HUES48 (cell line): ENCODE measurements around the gene ARFGEF3.
"Not testable (repeated sequence)": the region's sequence is repeated elsewhere in the genome, so short reads cannot be mapped to it uniquely, and the experiment has no call there.

Experiments
- H3K27ac ChIP-seq: one replicate; pipeline ENCODE4 v1.7.0; 2013; ENCODE audit warnings: low read depth, low read length, inconsistent platforms
- H3K27me3 ChIP-seq: 2 replicates; pipeline ENCODE4 v1.6.1; 2013; ENCODE audit warnings: mild to moderate bottlenecking, low read length; ENCODE audit not compliant: control insufficient read depth, insufficient read depth
- H3K36me3 ChIP-seq: 2 replicates; pipeline ENCODE4 v1.6.1; 2013; ENCODE audit warnings: low read length; ENCODE audit not compliant: control insufficient read depth, insufficient read depth
- H3K4me1 ChIP-seq: 2 replicates; pipeline ENCODE4 v1.6.1; 2013; ENCODE audit warnings: mild to moderate bottlenecking, low read length; ENCODE audit not compliant: control insufficient read depth, insufficient read depth
- H3K4me3 ChIP-seq: 2 replicates; pipeline ENCODE4 v1.5.1; 2013; ENCODE audit warnings: mild to moderate bottlenecking, low read depth, low read length
- H3K9ac ChIP-seq: 2 replicates; pipeline ENCODE4 v1.6.1; 2013; ENCODE audit warnings: mild to moderate bottlenecking, low read depth, low read length, moderate library complexity
- H3K9me3 ChIP-seq: 2 replicates; pipeline ENCODE4 v1.6.1; 2013; ENCODE audit warnings: low read length; ENCODE audit not compliant: control insufficient read depth, insufficient read depth

The ARFGEF3 gene, protein sequence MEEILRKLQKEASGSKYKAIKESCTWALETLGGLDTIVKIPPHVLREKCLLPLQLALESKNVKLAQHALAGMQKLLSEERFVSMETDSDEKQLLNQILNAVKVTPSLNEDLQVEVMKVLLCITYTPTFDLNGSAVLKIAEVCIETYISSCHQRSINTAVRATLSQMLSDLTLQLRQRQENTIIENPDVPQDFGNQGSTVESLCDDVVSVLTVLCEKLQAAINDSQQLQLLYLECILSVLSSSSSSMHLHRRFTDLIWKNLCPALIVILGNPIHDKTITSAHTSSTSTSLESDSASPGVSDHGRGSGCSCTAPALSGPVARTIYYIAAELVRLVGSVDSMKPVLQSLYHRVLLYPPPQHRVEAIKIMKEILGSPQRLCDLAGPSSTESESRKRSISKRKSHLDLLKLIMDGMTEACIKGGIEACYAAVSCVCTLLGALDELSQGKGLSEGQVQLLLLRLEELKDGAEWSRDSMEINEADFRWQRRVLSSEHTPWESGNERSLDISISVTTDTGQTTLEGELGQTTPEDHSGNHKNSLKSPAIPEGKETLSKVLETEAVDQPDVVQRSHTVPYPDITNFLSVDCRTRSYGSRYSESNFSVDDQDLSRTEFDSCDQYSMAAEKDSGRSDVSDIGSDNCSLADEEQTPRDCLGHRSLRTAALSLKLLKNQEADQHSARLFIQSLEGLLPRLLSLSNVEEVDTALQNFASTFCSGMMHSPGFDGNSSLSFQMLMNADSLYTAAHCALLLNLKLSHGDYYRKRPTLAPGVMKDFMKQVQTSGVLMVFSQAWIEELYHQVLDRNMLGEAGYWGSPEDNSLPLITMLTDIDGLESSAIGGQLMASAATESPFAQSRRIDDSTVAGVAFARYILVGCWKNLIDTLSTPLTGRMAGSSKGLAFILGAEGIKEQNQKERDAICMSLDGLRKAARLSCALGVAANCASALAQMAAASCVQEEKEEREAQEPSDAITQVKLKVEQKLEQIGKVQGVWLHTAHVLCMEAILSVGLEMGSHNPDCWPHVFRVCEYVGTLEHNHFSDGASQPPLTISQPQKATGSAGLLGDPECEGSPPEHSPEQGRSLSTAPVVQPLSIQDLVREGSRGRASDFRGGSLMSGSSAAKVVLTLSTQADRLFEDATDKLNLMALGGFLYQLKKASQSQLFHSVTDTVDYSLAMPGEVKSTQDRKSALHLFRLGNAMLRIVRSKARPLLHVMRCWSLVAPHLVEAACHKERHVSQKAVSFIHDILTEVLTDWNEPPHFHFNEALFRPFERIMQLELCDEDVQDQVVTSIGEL (N-terminal part only)

DNA sequence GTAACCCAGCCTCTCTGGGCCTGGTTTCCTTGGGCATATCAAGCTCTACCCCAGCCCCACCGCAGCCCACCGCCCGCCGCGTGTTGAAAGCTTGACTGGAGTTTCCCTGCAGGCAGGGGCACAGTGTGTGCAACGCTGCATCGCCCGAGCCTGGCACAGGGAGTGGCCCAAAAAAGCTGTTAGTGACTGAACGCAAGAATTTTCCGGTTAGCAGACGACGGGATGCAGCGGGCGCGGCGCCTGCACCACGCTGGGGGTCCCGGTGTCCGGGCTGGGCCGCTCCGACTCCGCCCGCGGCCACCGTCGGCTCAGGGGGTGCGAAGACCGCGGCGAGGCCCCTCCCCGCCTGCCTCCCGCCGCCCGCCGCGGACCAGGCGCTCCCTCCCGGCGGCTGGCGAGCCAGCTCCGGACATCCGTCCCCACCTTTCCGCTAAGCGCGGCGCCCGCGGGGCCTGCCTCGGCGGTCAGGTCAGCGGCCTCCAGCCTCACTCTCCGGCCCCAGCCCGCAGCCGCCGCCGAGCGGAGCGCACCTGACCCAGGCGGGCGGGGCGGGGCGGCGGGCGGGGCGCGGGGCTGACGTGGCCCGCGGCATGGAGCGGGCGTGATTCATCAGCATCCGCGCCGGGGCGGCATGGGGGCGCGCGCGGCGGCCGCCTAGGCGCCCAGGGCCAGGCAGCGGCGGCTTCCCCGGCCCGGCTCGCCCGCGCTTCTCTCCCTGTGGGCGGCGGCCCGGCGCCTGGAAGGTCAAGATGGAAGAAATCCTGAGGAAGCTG lies at the start of gene ARFGEF3:
Gene ARFGEF3, plus strand, starts transcription at position 602 of the 773 bp plus-strand sequence. Its CDS starts 148 bp downstream, at position 750.
- Histone ChIP-seq H3K27me3 (peaks cover 29% of the 10 kb centered on the region), H3K4me3 (peak within 1 kb of the TSS; percentile 94), H3K9ac (peak within 1 kb of the TSS; percentile 66), H3K4me1 (peaks cover 21% of the 10 kb centered on the region), H3K36me3 (no peaks in the 10 kb centered on the region), H3K9me3 (no peaks in the 10 kb centered on the region), H3K27ac (no peak within 1 kb of the TSS)

DNA sequence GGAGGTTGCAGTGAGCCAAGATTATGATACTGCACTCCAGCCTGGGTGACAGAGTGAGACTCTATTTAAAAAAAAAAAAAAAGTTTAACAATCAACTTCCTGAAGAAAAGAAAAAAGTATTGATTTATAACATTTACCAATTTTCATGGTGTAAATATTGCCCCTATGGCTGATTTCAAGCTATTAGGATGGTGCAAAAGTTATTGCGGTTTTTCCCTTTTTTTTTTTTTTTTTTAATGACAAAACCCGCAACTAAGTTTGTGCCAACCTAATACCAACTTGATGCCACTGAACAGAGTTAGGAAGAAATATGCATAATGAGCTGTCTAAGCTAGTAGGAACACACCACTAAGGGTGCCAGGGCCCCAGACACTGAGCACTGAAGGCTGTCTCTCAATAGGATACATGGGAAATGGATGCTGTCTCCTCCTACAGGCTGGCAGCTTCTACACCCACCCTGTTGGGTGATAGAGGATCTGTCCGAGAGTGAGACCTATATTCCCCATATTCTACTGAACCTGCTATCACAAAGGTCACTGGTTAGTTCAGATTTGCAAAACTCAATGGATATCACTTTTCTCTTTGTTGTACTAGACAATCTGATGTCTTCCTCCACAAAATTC lies 48.0 kb upstream of the ARFGEF3 start:
- H3K36me3 ChIP-seq: no peaks in the 10 kb centered on the region
- H3K4me1 ChIP-seq: peaks cover 8% of the 10 kb centered on the region; the same call in 1 of the 2 replicates
- H3K9ac ChIP-seq: no peak overlapping the region
- H3K4me3 ChIP-seq: no peak overlapping the region
- H3K9me3 ChIP-seq: no peaks in the 10 kb centered on the region
- H3K27ac ChIP-seq: no peak overlapping the region
- H3K27me3 ChIP-seq: peaks cover under 1% of the 10 kb centered on the region; the same call in 1 of the 2 replicates

DNA sequence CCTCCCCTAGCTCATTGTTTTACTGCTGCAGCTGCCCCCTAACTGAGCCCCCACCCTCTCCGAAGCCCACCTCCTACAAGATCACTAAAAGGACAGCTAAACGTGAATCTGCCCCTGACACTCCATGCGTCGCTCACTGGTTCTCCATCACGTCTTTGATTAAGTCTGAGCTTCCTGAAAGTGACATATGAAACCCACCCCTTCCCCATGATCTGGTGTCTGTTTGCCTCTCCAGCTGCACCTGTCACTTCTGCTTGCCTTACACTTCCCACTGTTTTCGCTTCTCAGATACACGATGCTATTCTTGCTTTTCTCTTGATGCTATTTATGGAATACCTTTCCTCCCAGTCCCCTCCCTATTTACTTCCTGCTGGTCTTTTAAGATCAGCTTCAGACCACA lies 46.5 kb upstream of the ARFGEF3 start:
- Histone ChIP-seq H3K4me1 (peaks cover 8% of the 10 kb centered on the region; the same call in 1 of the 2 replicates), H3K36me3 (no peaks in the 10 kb centered on the region), H3K4me3 (no peak overlapping the region), H3K9me3 (no peaks in the 10 kb centered on the region), H3K27ac (no peak overlapping the region), H3K27me3 (no peaks in the 10 kb centered on the region), H3K9ac (no peak overlapping the region)

DNA sequence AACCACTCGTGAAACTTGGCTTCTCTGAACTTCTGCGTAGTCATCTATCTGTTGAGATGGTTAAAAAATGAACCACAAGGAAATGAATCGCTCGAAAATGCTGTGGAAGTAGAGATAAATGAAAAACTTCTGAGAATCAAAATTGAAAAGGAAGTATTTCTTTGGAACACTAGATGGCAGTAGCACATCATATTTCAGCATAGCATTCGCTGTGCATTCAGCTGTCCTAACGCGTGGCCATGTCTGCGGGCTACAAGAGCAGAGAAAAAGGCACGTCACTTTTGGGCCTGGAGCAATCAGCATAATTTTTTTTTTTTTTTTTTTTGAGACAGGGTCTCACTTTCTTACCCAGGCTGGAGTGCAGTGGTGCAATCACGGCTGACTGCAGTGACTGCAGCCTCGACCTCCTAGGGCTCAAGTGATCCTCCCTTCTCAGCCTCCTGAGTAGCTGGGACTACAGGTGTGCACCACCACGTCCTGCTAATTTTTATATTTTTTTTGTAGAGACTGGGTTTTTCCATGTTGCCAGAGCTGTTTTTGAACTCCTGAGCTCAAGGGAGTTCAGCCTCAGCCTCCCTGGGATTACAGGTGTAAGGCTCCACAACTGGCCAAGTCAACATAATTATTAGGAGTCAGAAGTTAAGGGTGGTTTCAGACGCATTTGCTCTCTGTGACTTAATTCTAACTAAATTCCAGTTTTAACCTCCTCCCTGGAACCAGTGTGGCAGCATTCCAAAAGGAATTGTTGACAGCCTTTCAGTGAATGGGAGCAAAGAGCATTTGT lies 45.7 kb upstream of the ARFGEF3 start:
- no peaks in the 10 kb centered on the region for H3K27me3 ChIP-seq
- H3K9me3 ChIP-seq: no peaks in the 10 kb centered on the region
- no peaks in the 10 kb centered on the region for H3K36me3 ChIP-seq
- H3K4me1 ChIP-seq: peaks cover 8% of the 10 kb centered on the region; the same call in 1 of the 2 replicates
- H3K27ac ChIP-seq: no peak overlapping the region
- H3K9ac ChIP-seq: no peak overlapping the region
- H3K4me3 ChIP-seq: no peak overlapping the region

DNA sequence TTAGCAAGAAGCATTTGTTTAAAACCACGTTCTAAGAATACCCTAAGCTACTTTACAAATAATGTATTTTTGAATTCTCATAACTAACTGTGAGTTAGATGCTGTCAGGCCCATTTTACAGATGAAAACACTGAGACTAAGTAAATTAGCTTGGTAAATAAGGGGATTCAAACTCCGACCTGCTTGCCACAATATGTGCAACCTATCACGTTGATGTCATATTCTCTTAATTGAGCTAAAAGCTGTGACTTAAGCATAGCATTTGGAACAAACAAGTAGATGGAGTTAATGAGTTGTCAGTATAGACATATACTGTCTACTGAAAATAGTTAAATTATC lies 45.1 kb upstream of the ARFGEF3 start:
- no peak overlapping the region for H3K27ac ChIP-seq
- H3K36me3 ChIP-seq: no peaks in the 10 kb centered on the region
- H3K9ac ChIP-seq: no peak overlapping the region
- H3K9me3 ChIP-seq: no peaks in the 10 kb centered on the region
- H3K4me1 ChIP-seq: peaks cover 8% of the 10 kb centered on the region; the same call in 1 of the 2 replicates
- no peaks in the 10 kb centered on the region for H3K27me3 ChIP-seq
- H3K4me3 ChIP-seq: no peak overlapping the region

DNA sequence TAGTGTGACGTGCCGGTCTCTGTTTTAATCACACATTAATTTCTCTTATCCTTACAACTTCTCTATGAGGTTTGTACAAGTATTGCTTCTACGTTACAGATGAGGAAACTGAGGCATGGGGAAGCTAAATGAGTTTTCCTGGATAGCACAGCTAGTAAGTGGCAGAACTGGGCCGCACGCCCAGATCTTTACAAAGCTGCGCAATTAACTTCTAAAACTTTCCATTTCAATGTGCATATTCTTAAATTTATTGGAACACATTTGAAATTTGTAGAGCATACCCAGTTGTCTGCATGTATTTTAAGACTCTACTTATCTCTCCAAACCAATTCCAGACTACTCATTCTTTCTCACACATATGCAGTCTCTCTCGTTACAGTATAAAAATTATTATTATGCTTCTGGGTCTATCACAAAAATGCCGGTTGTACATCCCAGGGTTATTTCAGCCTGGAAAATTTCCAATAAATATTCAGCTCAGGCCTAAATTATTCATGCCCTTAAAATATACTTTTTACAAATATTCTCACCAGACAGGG lies 44.3 kb upstream of the ARFGEF3 start:
- Histone ChIP-seq H3K27me3 (no peaks in the 10 kb centered on the region), H3K9me3 (no peaks in the 10 kb centered on the region), H3K4me1 (peaks cover 8% of the 10 kb centered on the region; the same call in 1 of the 2 replicates), H3K36me3 (no peaks in the 10 kb centered on the region), H3K9ac (no peak overlapping the region), H3K27ac (no peak overlapping the region), H3K4me3 (no peak overlapping the region)

DNA sequence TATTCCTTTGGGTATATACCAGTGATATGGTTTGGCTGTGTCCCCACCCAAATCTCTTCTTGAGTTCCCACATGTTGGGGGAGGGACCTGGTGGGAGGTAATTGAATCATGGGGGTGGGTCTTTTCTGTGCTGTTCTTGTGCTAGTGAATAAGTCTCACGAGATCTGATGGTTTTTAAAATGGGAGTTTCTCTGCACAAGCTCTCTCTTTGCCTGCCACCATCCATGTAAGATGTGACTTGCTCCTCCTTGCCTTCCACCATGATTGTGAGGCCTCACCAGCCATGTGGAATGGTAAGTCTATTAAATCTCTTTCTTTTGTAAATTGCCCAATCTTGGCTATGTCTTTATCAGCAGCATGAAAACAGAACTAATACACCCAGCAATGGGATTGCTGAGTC lies 42.5 kb upstream of the ARFGEF3 start:
- not testable (repeated sequence) for H3K4me3 ChIP-seq, H3K4me1 ChIP-seq, H3K9me3 ChIP-seq, H3K27me3 ChIP-seq, H3K9ac ChIP-seq, H3K27ac ChIP-seq, H3K36me3 ChIP-seq

DNA sequence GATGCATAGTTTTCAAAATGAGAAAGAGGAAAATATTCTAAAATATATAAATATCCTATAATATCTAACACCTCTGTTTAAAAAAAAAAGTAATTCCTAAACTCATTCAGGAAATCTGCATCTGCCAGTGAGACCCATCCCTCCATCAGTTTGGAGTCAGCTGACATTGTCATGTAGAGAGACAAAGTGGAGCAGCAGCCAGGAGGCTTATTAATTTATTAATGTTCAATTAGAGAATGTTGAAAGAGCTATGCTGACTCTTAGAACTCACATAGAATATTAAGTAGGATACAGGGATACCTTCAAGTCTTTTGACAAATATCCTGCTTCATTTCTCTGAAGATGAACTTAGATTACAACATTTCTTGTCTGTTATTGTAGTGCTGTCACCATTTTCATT lies 41.8 kb upstream of the ARFGEF3 start:
- Histone ChIP-seq H3K27me3 (no peaks in the 10 kb centered on the region), H3K4me3 (no peak overlapping the region), H3K36me3 (no peaks in the 10 kb centered on the region), H3K9ac (no peak overlapping the region), H3K27ac (no peak overlapping the region), H3K4me1 (peaks cover 8% of the 10 kb centered on the region; the same call in 1 of the 2 replicates), H3K9me3 (peaks cover 6% of the 10 kb centered on the region; the same call in 1 of the 2 replicates)

DNA sequence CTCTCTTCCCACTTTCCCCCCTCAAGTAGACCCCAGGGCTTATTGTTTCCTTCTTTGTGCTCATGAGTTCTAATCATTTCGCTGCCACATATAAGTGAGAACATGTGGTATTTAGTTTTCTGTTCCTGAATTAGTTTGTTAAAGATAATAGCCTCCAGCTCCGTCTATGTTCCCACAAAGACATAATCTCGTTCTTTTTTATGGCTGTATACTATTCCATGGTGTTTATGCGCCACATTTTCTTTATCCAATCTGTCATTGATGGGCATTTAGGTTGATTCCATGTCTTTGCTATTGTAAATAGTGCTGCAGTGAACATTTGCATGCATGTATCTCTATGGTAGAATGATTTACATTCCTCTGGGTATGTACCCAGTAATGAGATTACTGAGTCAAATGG lies 37.6 kb upstream of the ARFGEF3 start:
- H3K27ac ChIP-seq: no peak overlapping the region
- H3K36me3 ChIP-seq: no peaks in the 10 kb centered on the region
- peaks cover 6% of the 10 kb centered on the region; the same call in 1 of the 2 replicates for H3K9me3 ChIP-seq
- H3K27me3 ChIP-seq: no peaks in the 10 kb centered on the region
- H3K4me1 ChIP-seq: no peaks in the 10 kb centered on the region
- H3K4me3 ChIP-seq: no peak overlapping the region
- H3K9ac ChIP-seq: no peak overlapping the region
